Thyroid gland (tissue), 4 donors: Measurements from ENCODE around the gene GDA. TPM values are rescaled to one million over a fixed set of nuclear protein-coding genes. Genes with fewer than 3 reads are reported as not detected.

Experiments
- DNase-seq, 2 donors: peaks; one replicate each; pipeline ENCODE4 v3.0.0-alpha.2; 2019
- H3K27ac ChIP-seq, 3 donors: fragments of 200-600 bp; sonication (generic); 1 replicate in 2 of 3; 2 replicates in 1 of 3; pipeline ENCODE4 v1.5.1; 2016 to 2019; ENCODE audit warnings: mild to moderate bottlenecking in 1 of 3, moderate library complexity in 1 of 3
- H3K27me3 ChIP-seq: fragments of 200-600 bp; sonication (generic); one replicate; pipeline ENCODE4 v1.5.1; 2019
- H3K36me3 ChIP-seq, 2 donors: fragments of 200-600 bp; sonication (generic); one replicate each; pipeline ENCODE4 v1.5.1; 2016 to 2019
- H3K4me1 ChIP-seq, 2 donors: fragments of 200-600 bp; sonication (generic); one replicate each; pipeline ENCODE4 v1.5.1; 2017 to 2019
- H3K4me3 ChIP-seq, 3 donors: fragments of 200-600 bp; sonication (generic); replicated peaks in 1 of 3; 1 replicate in 2 of 3; 2 replicates in 1 of 3; pipeline ENCODE4 v1.5.1; 2016; ENCODE audit warnings: mild to moderate bottlenecking in 1 of 3
- H3K9me3 ChIP-seq: fragments of 200-600 bp; sonication (generic); one replicate; pipeline ENCODE4 v1.5.1; 2017
- CTCF ChIP-seq, 6 experiments: fragments of 200-600 bp in 3 of 6; fragments of 450-650 bp in 3 of 6; sonication (generic) in 3 of 6; IDR thresholded peaks; one replicate each; pipeline ENCODE4 v1.5.1; 2016 to 2019; ENCODE audit warnings: antibody characterized with exemption in 6 of 6, mild to moderate bottlenecking in 2 of 6, inconsistent platforms in 1 of 6, moderate library complexity in 1 of 6
- POLR2A ChIP-seq, 2 donors: fragments of 450-650 bp; IDR thresholded peaks; one replicate each; pipeline ENCODE4 v1.6.1; 2017; ENCODE audit warnings: antibody characterized with exemption in 2 of 2, mild to moderate bottlenecking in 2 of 2, moderate library complexity in 1 of 2
- WGBS, 2 donors: methylation state at CpG; one replicate each; pipeline ENCODE4 v1.1.5; 2017; 5-methylcytosine and 5-hydroxymethylcytosine counted together
- intact Hi-C: fragments of 100-400 bp; cut with DNase I; formaldehyde crosslinking; loops from one replicate; pipeline ENCODE4 v1.15.1; 2023
- total RNA-seq, 4 donors: library from RNA; depleted of rRNA; stranded (reverse); fragments of >200 nt; gene quantifications; one replicate each; pipeline ENCODE4 v1.2.3, GENCODE V29; 2016

Gene GDA
- total RNA-seq, 4 donors from 2014 or later: 0.78 TPM; not detected in 3

DNA sequence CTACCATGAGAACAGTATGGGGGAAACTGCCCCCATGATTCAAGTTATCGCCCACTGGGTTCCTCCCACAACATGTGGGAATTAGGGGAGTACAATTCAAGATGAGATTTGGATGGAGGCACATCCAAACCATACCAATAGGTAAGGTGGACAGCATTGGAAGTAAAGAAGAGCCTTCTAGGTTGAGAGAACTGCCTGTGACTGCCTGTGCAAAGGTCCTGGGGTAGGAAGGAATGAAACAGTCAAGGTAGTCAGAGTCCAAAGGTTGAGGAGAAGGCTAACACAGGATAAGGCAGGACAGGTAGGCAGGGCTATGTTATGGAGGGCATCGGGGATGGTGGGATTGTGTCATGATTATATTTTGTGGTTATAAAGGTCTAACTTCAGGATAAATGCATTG is 6.1 kb downstream of the GDA start:
- WGBS, 2 donors: 93 to 97% methylated on average over 2 of the region's 2 CpGs
- Histone ChIP-seq H3K4me1 (no peaks in the 10 kb centered on the region), H3K4me3 (no peak overlapping the region), H3K27ac (no peak overlapping the region), H3K36me3 (no peaks in the 10 kb centered on the region), H3K9me3 (no peaks in the 10 kb centered on the region), H3K27me3 (no peaks in the 10 kb centered on the region)
- intact Hi-C loops: no loop called here
- DNase-seq: no peak
- TF ChIP-seq CTCF (IDR thresholded peaks at IDR 0.05): no peak
- TF ChIP-seq POLR2A (IDR thresholded peaks at IDR 0.05): no peak

GRCh38 chr9:72156586-72156985 is 7.3 kb downstream of the GDA start:
- no peaks in the 10 kb centered on the region for H3K4me1 ChIP-seq
- intact Hi-C loops: no loop called here
- no peak overlapping the region for H3K27ac ChIP-seq
- no peaks in the 10 kb centered on the region for H3K36me3 ChIP-seq
- no peak overlapping the region for H3K4me3 ChIP-seq
- DNase-seq: no peak
- H3K27me3 ChIP-seq: no peaks in the 10 kb centered on the region
- TF ChIP-seq POLR2A (IDR thresholded peaks at IDR 0.05) (no peak), CTCF (IDR thresholded peaks at IDR 0.05) (no peak)
- H3K9me3 ChIP-seq: no peaks in the 10 kb centered on the region

DNA sequence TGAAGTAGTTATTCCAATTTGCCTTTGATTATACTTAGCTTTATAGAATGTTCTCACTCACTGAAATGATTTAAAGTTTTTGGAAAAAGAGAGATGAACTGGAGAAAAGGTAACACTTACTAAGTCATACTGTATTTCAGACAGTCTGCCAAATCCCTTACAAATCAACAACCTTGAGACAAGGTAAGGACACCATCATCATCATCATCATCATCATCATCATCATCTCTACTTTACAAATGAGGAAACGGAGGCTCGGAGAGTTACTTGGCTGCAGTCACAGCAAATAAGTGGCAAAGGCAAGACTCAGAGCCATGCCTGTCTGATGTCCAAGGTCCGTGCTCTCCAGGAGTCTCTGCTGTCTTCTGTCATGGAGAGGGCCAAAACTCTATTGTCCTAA is 9.4 kb downstream of the GDA start:
- no peak overlapping the region for H3K4me3 ChIP-seq
- H3K9me3 ChIP-seq: no peaks in the 10 kb centered on the region
- intact Hi-C loops: no loop called here
- no peaks in the 10 kb centered on the region for H3K4me1 ChIP-seq
- no peaks in the 10 kb centered on the region for H3K27me3 ChIP-seq
- 94 to 95% methylated on average over 3 of the region's 3 CpGs for WGBS, 2 donors
- DNase-seq: no peak
- no peak for TF ChIP-seq POLR2A (IDR thresholded peaks at IDR 0.05)
- no peak for TF ChIP-seq CTCF (IDR thresholded peaks at IDR 0.05)
- H3K27ac ChIP-seq: no peak overlapping the region
- H3K36me3 ChIP-seq: no peaks in the 10 kb centered on the region

DNA sequence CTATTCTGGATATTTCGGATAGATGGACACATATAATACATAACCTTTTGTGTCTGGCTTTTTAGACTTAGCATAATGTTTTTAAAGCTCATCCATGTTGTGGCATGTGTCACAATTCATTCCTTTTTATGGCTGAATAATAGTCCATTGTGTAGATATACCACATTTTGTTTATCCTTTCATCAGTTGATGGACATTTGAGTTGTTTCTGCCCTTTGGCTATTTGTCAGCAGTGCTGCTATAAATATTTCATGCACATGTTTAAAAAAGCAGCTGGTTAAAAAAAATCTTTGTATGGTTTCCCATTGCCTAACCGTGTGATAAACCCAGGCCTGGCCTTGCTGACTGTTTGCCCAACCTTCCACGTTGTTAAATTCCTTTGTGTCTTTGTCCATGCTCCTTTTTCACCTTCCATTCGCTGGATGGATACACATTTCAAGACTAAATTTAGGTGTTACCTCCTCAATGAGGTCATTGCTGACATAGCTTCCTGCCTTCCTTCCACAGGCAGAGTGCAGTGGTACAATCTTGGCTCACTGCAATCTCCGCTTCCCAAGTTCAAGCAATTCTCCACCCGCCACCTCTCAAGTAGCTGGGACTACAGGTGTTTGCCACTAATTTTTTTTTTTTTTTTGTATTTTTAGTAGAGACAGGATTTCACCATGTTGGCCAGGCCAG is 11.3 kb downstream of the GDA start:
- no peaks in the 10 kb centered on the region for H3K9me3 ChIP-seq
- H3K4me1 ChIP-seq: no peaks in the 10 kb centered on the region
- H3K4me3 ChIP-seq: no peak overlapping the region
- 85 to 93% methylated on average over 6 of the region's 6 CpGs for WGBS, 2 donors
- no peak overlapping the region for H3K27ac ChIP-seq
- intact Hi-C loops: no loop called here
- no peaks in the 10 kb centered on the region for H3K36me3 ChIP-seq
- no peak for DNase-seq
- H3K27me3 ChIP-seq: no peaks in the 10 kb centered on the region
- no peak for TF ChIP-seq CTCF (IDR thresholded peaks at IDR 0.05)
- TF ChIP-seq POLR2A (IDR thresholded peaks at IDR 0.05): no peak

DNA sequence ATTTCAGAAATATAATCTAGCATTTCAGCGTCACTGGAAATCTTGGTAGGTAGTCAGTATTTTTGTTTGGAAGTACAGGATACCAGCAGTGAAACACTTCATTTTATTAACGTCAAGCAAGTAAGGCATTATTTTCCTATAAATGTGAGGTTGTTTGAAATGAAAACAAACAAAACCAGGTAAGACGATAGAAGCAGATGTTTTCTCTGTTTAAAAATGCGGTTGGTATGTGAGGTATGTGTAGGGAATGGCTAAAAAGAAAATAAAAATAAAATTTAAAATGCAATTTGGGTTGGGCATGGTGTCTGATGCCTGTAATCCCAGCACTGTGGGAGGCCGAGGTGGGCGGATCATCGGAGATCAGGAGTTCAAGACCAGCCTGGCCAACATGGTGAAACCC is 16.1 kb downstream of the GDA start:
- WGBS, 2 donors: 77 to 84% methylated on average over 7 of the region's 7 CpGs

More for the DNA sequence above, 16.1 kb downstream of the GDA start:
- TF ChIP-seq CTCF (IDR thresholded peaks at IDR 0.05): no peak
- no peak for TF ChIP-seq POLR2A (IDR thresholded peaks at IDR 0.05)
- Histone ChIP-seq H3K9me3 (no peaks in the 10 kb centered on the region), H3K4me3 (no peak overlapping the region), H3K36me3 (no peaks in the 10 kb centered on the region), H3K27me3 (no peaks in the 10 kb centered on the region), H3K27ac (no peak overlapping the region), H3K4me1 (no peaks in the 10 kb centered on the region)
- no peak for DNase-seq
- intact Hi-C loops: no loop called here
